K562 (cell line): ENCODE data around the gene PRKCSH. TPM values are rescaled to one million over a fixed set of nuclear protein-coding genes. Genes with fewer than 3 reads are reported as not detected.
A peak's percentile ranks its signal among the peaks of the same experiment; 100 is the strongest.

Experiments used
- CTCFL ChIP-seq: IDR thresholded peaks from 2 replicates; pipeline ENCODE4 v1.6.1; 2011; ENCODE audit warnings: borderline replicate concordance, low read depth, mild to moderate bottlenecking, moderate library complexity, low read length; ENCODE audit not compliant: insufficient read depth, poor library complexity, severe bottlenecking
- DEAF1 ChIP-seq: fragments of 450-650 bp; formaldehyde crosslinking; IDR thresholded peaks from 2 replicates; pipeline ENCODE4 v1.4.0; 2020; ENCODE audit warnings: mild to moderate bottlenecking, moderate library complexity
- E2F6 ChIP-seq, 2 experiments: IDR thresholded peaks; 2 replicates each; pipeline ENCODE4 v1.6.1; 2011; ENCODE audit warnings: borderline replicate concordance in 1 of 2, control low read depth in 1 of 2, low read depth in 1 of 2, low read length in 1 of 2, mild to moderate bottlenecking in 1 of 2, mixed read lengths in 1 of 2, moderate library complexity in 1 of 2; ENCODE audit not compliant: insufficient read depth in 1 of 2, insufficient read length in 1 of 2, poor library complexity in 1 of 2, severe bottlenecking in 1 of 2; ENCODE audit errors: extremely low read depth in 1 of 2
- ELK3 ChIP-seq: fragments of 450-650 bp; formaldehyde crosslinking; IDR thresholded peaks from 2 replicates; pipeline ENCODE4 v1.4.0; 2020; ENCODE audit warnings: mild to moderate bottlenecking
- NBN ChIP-seq: fragments of 450-650 bp; IDR thresholded peaks from 2 replicates; pipeline ENCODE4 v1.6.1; 2016; ENCODE audit warnings: low read depth, mild to moderate bottlenecking
- NFATC3 ChIP-seq: fragments of 450-650 bp; IDR thresholded peaks from 2 replicates; pipeline ENCODE4 v1.6.1; 2017; ENCODE audit warnings: mild to moderate bottlenecking
- NFIX ChIP-seq: fragments of 250-450 bp; sonication (Bioruptor Pico); IDR thresholded peaks from 2 replicates; pipeline ENCODE4 v1.4.0; 2020; ENCODE audit warnings: low read depth, mild to moderate bottlenecking, moderate library complexity
- RFX1 ChIP-seq: fragments of 450-650 bp; IDR thresholded peaks from 2 replicates; pipeline ENCODE4 v1.6.1; 2016; ENCODE audit warnings: mild to moderate bottlenecking, moderate library complexity
- SMAD4 ChIP-seq: fragments of 250-450 bp; sonication (Bioruptor Pico); conservative IDR thresholded peaks from 2 replicates; pipeline ENCODE4 v1.8.0; 2021; ENCODE audit warnings: inconsistent platforms, mild to moderate bottlenecking, moderate library complexity
- SMARCA5 ChIP-seq: fragments of 450-650 bp; IDR thresholded peaks from 2 replicates; pipeline ENCODE4 v1.6.1; 2016
- SMARCC2 ChIP-seq: fragments of 450-650 bp; IDR thresholded peaks from 2 replicates; pipeline ENCODE4 v1.6.1; 2017; ENCODE audit warnings: antibody characterized with exemption, moderate library complexity, mild to moderate bottlenecking, low read depth
- SREBF1 ChIP-seq: fragments of 150-350 bp; IDR thresholded peaks from 2 replicates; pipeline ENCODE4 v1.6.1; 2014; ENCODE audit warnings: antibody characterized with exemption, low read depth, low read length, borderline replicate concordance
- TGIF2 ChIP-seq: sonication (generic); formaldehyde crosslinking; IDR thresholded peaks from 2 replicates; pipeline ENCODE4 v1.8.1; 2022; ENCODE audit warnings: mild to moderate bottlenecking, missing genetic modification reagents, moderate library complexity
- ZNF224 ChIP-seq: sonication (generic); formaldehyde crosslinking; IDR thresholded peaks from 2 replicates; pipeline ENCODE4 v1.8.0; 2022; ENCODE audit warnings: mild to moderate bottlenecking, missing genetic modification reagents
- ZNF24 ChIP-seq: fragments of 450-650 bp; IDR thresholded peaks from 2 replicates; pipeline ENCODE4 v1.6.1; 2016
- ZNF277 ChIP-seq: fragments of 250-450 bp; sonication (Bioruptor Pico); IDR thresholded peaks from 2 replicates; pipeline ENCODE4 v1.8.0; 2022; ENCODE audit warnings: inconsistent platforms, mild to moderate bottlenecking, moderate library complexity, borderline replicate concordance
- ZNF512 ChIP-seq: IDR thresholded peaks from 2 replicates; pipeline ENCODE4 v1.6.1; 2016; ENCODE audit warnings: missing genetic modification characterization, missing compliant biosample characterization
- polyA plus RNA-seq, 8 experiments: library from polyadenylated mRNA; depleted of rRNA in 4 of 8; stranded (reverse) in 5 of 8; unstranded in 3 of 8; fragments of >200 nt; fragmentation: Nextera tagmentation in 2 of 8; fragmentation: Illumina TruSeq in 1 of 8; extraction: Ambion mirVana in 2 of 8; extraction: Trizol in 1 of 8; gene quantifications; 2 replicates each; pipeline versions ENCODE4 v1.2.1 to v1.2.3, GENCODE V29; 2011 to 2014; ENCODE audit warnings: inconsistent platforms in 1 of 8, missing spikeins in 1 of 8
- total RNA-seq, 7 experiments: library from RNA; depleted of rRNA in 6 of 7; stranded (reverse); fragments of >200 nt in 6 of 7; fragmentation: Illumina TruSeq in 2 of 7; extraction: Trizol in 2 of 7; gene quantifications; 2 replicates each; pipeline versions ENCODE4 v1.2.1 to v1.2.3, GENCODE V29; 2011 to 2021; ENCODE audit warnings: low replicate concordance in 1 of 7

PRKCSH gene
- total and polyA plus RNA-seq, 9 of the 15 experiments (the other 6 are each of a cell fraction or from before 2014, with no cell fraction given): 2.3 to 297 (median 48.1) TPM

- TF ChIP-seq E2F6 (IDR thresholded peaks at IDR 0.05; ENCODE audit: borderline replicate concordance in 1 of 2, extremely low read depth in 1 of 2, insufficient read depth in 1 of 2, insufficient read length in 1 of 2, low read depth in 1 of 2, low read length in 1 of 2, poor library complexity in 1 of 2, severe bottlenecking in 1 of 2) (peak; percentile 32 to 70), DEAF1 (CRISPR knock-in tag) (peak; percentile 67; the same call in 1 of the 2 replicates), SMAD4 (CRISPR knock-in tag) (no peak), SREBF1 (no peak), RFX1 (no peak), TGIF2 (no peak), ZNF277 (CRISPR knock-in tag) (no peak), NFATC3 (no peak), ZNF512 (no peak), NFIX (CRISPR knock-in tag) (no peak), ZNF224 (CRISPR knock-in tag) (no peak), SMARCA5 (peak; percentile 80; the same call in 1 of the 2 replicates), CTCFL (peak; percentile 90), ELK3 (CRISPR knock-in tag) (no peak), ZNF24 (no peak), NBN (no peak), SMARCC2 (no peak)
Observed at GRCh38 chr19:11496391-11497163, 61.1 kb downstream of the PRKCSH start (continued).
